HG03575 (cell line): ENCODE measurements around the gene GNRH2.
"Not testable (repeated sequence)": the region's sequence is repeated elsewhere in the genome, so short reads cannot be mapped to it uniquely, and the experiment has no call there.

ENCODE experiments used
- ATAC-seq: cut with Tn5 transposase; IDR thresholded peaks from one replicate; pipeline ENCODE4 v1.9.1; 2021; ENCODE audit not compliant: unreplicated experiment, insufficient number of reproducible peaks, low FRiP score; ENCODE audit errors: extremely low read depth

The GNRH2 gene

GRCh38 chr20:3070725-3071124 is 27.3 kb downstream of the GNRH2 start:
- ATAC-seq: no peak

DNA sequence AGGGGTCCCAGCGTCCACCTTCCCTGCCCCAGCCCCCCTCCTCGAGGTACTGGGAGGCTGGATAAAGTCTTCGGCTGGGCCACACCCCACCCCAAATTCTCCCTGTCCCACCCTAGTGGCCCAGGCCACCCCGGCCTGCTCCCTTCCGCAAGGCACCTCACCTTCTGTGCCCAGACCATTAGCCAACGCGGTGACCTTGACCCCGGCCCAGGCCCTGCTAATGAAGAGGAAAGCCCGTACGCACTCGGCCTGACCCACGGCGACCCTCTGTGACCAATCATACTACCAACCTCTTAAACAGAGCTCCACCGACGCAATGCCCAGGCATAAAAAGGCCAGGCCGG is 27.8 kb downstream of the GNRH2 start:
- no peak for ATAC-seq

DNA sequence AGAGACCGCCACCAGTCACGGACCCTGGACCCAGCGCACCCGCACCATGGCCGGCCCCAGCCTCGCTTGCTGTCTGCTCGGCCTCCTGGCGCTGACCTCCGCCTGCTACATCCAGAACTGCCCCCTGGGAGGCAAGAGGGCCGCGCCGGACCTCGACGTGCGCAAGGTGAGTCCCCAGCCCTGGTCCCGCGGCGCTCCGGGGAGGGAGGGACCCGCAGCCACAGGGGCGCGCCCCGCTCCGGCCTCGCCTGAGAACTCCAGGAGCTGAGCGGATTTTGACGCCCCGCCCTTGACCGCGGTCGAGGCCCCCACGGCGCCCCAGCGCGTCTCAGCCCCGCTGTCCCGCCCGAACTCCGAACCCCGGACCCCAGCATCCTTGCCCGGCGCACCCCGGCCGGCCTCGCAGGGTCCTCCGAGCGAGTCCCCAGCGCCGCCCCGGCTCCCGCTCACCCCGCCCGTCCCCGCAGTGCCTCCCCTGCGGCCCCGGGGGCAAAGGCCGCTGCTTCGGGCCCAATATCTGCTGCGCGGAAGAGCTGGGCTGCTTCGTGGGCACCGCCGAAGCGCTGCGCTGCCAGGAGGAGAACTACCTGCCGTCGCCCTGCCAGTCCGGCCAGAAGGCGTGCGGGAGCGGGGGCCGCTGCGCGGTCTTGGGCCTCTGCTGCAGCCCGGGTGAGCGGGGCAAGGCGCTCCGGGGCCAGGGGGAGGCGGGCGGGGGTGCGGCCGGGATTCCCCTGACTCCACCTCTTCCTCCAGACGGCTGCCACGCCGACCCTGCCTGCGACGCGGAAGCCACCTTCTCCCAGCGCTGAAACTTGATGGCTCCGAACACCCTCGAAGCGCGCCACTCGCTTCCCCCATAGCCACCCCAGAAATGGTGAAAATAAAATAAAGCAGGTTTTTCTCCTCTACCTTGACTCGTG is 28.4 kb downstream of the GNRH2 start, which contains the start of gene OXT:
Gene OXT, plus strand, starts transcription at position 11 of the 920 bp plus-strand sequence. Its CDS starts 36 bp downstream, at position 47.
- no peak for ATAC-seq

- no peak for ATAC-seq
Measured at GRCh38 chr20:3072530-3073250, 29.3 kb downstream of the GNRH2 start.

DNA sequence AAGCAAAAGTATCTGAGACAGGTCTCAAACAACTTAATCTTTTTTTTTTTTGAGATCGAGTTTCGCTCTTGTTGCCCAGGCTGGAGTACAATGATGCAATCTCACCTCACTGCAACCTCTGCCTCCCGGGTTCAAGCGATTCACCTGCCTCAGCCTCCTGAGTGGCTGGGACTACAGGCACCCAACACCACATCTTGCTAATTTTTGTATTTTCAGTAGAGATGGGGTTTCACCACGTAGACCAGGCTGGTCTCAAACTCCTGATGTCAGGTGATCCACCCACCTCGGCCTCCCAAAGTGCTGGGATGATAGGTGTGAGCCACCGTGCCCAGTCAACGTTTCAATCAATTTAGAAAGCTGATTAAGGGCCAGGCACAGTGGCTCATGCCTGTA is 29.8 kb downstream of the GNRH2 start:
- ATAC-seq: not testable (repeated sequence)

DNA sequence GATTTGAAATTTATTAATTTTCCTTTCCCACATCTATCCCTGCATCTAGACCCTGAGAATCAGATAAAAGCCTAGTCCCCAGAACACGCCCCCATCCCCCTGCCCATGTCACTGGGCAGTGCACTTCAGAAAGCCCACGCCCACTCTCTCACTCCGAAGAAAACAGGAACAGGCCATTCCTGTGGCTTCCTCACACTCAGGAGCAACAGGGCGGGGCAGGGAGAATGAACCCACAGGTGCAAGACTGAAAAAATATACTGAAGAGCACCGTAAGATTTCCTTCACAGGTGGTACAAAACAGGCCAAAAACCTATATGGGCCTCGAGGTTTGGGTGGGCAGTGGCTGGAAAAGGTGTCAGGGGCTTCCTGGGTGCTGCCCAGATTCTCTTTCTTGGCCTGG is 31.4 kb downstream of the GNRH2 start:
- ATAC-seq: no peak

- ATAC-seq: not testable (repeated sequence)
Measured at GRCh38 chr20:3075315-3075714, 31.9 kb downstream of the GNRH2 start.

DNA sequence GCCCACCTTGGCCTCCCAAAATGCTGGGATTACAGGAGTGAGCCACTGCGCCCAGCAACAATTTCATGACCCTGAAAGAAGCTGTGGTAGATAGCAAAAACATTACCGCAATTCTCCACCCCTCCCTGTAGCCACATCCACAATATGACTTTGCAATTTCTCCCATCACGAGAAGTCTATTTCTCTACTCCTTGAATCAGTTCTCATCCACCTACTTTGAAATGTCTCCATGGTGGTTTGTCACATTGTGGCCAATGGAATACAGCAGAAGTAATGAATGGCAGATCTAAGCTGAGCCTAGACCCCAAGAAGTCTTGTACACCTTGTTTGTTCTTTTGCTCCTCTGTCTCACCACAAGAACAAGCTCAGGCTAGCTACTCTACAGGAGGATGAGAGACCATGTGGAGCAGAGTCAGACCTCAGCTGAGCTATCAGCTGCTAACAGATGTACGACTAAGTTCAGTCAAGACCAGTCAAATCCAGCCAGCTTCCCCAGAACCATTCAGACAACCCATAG is 34.3 kb downstream of the GNRH2 start:
- no peak for ATAC-seq

- no peak for ATAC-seq
Measured at GRCh38 chr20:3080939-3081388, 37.5 kb downstream of the GNRH2 start.

DNA sequence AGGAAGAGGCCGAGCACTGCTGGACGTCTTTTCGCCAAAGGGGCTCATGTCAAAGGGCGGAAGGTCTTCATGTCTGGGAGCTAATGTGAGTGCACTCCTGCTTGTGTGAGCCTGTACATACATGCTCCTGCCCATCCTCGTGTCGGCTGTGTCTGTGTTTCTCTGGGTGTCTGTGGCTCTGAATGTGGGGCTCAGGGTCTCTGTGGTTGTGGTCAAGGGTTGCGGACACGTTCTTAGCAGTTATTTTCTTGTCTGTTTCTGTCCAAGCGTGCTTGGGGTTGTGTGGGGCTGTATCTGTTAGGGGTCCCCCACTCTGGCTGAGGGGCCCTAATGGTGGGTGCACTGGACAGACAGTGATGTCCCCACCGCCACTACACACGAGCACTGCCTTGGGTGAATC is 38.2 kb downstream of the GNRH2 start:
- ATAC-seq: no peak

DNA sequence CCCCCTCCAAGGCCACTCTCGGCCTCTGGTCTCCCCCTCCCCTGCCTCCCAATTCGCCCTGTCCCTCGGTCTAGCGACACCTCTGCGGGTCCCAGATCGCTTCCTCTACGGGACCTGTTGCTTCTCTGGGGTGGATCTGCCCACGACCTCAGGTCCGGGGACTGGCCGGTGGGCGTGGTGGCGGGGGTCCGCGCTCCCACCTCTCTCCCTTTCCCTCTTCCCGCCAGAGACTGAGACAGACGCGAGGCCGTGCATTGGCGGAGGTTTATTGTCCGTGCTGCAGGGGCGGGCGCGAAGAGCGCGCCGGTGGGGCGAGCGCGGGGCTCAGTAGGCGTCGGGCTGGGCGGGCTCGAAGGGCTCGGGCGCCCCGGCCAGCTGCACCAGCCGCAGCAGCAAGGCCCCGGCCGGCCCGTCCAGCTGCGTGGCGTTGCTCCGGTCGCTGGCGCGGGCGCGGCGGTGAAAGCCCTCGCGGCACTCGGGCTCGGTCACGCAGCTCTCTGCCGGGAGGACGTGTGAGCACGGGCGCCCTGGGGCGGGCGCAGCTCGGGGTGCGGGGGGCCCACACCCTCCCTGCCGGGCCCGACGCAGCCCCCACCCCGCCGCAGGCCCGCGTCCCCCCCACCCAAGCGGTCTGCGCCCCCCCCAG is 39.0 kb downstream of the GNRH2 start:
- ATAC-seq: no peak

DNA sequence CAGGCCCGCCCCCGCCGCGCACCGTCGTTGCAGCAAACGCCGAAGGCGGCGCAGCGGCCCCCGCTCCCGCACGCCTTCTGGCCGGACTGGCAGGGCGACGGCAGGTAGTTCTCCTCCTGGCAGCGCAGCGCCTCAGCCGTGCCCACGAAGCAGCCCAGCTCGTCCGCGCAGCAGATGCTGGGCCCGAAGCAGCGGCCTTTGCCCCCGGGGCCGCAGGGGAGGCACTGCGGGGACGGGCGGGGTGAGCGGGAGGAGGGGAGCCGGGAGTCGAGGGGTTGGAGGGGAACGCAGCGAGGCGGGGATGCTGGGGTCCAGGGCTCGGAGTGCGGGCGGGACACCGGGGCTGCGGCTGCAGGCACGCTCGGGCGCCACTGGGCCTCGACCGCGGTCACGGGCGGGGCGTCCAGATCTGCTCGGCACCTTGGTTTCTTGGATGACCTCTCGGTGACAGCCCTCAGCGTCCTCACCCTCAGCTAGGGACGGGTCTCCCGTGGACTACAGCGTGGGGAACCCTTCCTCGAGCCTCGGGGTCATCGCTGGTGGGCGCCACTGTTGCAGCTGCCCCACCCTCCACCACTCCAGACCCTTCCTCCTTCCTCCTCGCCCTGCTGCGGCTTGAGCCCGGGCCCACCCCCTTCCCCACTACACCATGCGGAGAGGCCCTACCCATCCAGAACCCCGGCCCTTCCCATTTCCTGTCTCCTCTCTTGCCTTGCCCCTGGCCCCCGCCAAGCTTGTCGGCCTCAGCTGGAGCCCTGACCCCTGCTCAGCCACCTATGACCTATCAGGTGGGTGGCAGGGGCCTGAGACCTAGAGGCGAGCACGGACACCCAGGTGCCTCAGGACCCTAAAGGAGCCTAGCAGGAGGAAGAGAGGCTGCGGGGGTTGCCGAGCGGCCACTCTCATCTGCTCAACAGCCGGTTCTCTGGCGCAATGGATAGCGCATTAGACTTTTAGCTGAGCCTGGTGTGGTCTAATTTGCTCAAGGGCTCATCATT is 39.8 kb downstream of the GNRH2 start:
- ATAC-seq: no peak

- ATAC-seq: no peak
Measured at GRCh38 chr20:3084283-3084985, 41.0 kb downstream of the GNRH2 start, which contains the start of gene AVP. AVP (minus strand) TSS chr20:3084724; CDS start chr20:3084674, 50 bp downstream.

DNA sequence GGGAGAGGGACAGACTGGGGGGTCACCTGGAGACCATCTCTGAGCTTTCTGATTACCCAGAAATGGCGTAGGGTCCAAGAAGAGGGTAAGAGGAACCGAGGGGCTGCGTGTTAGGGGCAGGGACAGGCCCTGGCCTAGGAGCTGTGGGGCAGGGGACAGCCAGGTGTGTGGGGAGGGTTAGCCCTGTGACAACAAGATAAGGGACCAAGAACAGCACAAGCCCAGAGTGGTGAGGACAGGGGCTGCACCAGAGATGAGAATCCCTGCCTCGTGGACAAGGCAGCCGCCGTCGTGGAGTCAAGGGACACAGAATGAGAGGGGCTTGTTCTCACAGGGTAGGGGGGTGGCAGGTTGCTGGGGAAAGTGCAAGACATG is 41.6 kb downstream of the GNRH2 start:
- no peak for ATAC-seq

GRCh38 chr20:3085571-3086072 is 42.2 kb downstream of the GNRH2 start:
- ATAC-seq: no peak

- ATAC-seq: no peak
Measured at GRCh38 chr20:3088031-3088430, 44.6 kb downstream of the GNRH2 start.

- ATAC-seq: no peak
Measured at GRCh38 chr20:3090565-3090964, 47.1 kb downstream of the GNRH2 start.
